Renal cortex interstitium (tissue), 11 donors: Measurements from ENCODE around the gene NTM. TPM values are rescaled to one million over a fixed set of nuclear protein-coding genes. Genes with fewer than 3 reads are reported as not detected.

ENCODE experiments used
- DNase-seq, 11 donors: peaks; one replicate each; pipeline ENCODE4 v3.0.0-alpha.2; 2013; ENCODE audit warnings: low read depth in 9 of 11, low spot score in 4 of 11; ENCODE audit errors: extremely low read depth in 1 of 11
- polyA plus RNA-seq, 3 donors: library from polyadenylated mRNA; unstranded; fragments of 120-200 nt; gene quantifications; one replicate each; pipeline ENCODE4 v1.2.1, GENCODE V29; 2013; ENCODE audit not compliant: insufficient read length in 3 of 3

The NTM gene
- polyA plus RNA-seq, 3 donors = 40.5 to 45.1 (median 43.9) TPM

DNA sequence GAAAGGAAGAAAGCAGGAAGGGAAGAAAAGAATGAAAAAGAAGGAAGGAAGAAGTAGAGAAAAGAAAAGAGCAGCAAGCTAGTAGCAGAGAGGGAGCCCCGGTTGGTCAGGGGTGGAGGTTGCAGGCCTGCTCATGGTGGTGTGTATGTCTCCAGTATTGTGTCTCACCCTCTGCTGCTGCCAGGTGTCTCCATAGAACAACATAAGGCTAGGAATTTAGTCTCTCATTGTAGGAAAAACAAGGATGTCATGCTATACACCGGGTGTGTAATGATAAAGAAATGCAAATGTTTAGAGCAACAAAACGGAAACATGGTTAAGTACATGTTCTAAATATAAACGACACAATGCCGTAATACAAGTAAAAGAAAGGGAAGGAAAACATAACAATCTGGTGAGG, 342.5 kb downstream of the NTM start:
- no peak for DNase-seq

DNA sequence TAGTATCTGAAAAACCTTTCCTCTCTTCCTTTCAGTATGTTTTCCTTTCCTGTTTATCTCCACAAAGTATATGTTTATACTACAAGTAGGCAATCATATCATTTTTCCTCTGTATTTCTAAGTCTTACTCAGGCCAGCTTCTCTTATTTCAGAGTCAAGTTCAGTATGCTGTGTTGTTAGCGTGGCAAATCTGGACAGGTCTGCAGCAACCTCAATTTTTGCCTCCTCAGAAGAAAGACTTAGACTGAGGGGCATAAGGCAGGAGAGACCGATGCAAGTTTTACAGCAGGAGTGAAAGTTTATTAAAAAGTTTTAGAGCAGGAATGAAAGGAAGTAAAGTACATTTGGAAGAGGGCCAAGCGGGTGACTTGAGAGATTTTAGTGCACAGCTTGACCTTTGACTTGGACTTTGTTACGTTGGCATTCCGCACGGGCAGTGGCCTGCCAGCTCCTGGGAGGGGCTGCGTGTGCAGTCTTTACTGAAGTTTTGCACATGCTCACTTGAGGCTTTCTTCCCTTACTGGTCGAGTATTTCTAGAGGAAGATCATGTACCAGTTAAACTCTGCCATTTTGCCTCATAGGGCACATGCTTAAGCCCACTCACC, 343.2 kb downstream of the NTM start:
- DNase-seq = no peak

DNA sequence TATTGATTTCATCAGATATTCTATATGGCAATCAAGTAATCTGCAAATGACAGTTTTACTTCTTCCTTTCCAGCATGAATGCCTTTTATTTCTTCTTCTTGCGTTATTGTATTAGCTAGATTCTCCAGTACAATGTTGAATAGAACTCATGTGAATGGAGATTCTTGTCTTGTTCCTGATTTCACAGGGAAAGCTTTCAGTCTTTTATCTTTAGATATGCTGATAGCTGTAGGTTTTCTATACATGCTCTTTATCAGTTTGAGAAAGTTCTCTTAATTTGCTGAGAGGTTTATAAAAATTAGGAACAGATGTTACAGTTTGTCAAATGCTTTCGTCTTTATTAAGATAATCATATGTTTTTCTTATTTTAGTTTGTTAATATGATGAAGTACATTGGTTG, 347.2 kb downstream of the NTM start:
- DNase-seq = no peak

DNA sequence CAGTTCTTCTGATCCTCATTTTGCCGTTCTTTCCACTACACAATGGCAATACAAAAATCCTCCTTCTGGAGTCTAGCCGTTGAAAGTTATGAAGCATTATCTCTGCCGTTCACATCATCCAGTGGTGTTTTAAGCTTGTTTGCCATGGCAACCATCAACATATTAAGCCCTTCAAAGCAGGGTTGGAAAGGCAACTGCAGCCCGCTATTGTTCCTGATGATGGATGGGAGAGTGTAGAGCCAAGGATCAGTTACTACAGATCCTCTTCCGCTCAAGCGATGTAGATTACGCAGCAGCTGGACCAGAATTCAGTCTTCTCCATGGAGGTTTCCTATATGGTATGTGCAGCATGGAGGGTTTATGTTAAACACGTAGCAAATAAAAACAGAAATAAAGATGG, 352.7 kb downstream of the NTM start:
- DNase-seq = no peak

DNA sequence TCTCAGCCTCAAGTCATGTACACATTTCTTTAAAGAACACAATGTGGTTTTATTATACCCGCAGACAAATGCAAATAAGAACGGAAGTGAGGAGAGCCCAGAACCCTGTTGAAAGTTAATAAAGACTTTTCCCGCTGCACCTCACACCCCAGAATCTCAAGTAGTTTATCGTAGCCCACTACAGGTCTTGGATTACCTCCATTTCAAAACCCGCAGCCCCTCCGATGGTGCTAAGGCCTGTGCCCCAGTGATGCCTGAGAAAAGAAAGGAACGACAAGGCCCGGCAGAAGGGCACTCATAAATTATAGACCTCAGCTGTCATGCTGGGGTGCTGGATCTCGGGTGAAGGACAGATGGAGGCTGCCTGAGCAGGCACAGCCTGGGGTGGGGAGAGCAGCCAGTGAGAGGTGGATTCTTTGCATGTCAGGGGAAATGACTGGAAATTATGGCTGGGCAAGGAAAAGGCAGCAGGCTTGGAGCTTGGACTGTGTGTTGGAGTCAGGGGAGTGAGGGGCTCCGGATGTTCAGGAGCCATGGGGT, 354.1 kb downstream of the NTM start:
- DNase-seq = no peak

DNA sequence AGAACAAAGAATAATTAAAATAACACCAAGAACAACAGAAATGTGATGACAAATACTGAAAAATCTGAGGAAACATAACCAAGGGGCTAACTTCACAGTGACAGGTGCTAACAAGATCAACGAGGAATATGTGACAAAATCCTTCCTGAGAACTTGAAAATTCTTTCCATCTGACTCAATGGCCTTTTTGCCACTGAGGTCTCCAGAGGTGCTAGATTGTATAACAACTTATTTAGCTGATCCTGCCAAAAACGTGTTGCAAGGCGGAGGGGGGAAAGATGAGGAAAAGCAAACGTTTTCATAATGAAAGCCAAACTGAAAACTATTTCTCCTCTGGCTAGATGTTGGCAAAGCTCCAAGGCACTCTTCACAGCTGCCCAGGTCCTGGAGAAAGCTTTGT, 364.5 kb downstream of the NTM start:
- DNase-seq = no peak

DNA sequence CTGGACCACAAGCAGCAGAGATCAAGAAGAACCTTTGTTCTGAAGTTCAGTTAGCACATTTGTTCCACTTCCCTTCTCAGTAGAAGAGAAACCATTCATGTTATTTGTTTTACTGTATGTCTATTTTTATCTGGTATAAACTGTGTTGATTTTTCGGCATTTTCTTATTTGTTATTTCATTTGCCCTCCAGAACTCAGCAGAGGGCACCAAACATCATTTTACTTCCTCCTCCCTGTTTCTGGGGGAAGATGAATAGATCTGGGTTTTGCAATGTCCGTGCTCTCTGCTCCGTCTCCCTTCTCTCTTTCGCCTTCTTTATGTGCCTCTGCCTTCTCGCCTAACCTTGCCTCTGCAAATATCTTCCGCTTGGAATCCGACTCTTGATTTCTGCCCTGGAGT, 366.9 kb downstream of the NTM start:
- no peak for DNase-seq

DNA sequence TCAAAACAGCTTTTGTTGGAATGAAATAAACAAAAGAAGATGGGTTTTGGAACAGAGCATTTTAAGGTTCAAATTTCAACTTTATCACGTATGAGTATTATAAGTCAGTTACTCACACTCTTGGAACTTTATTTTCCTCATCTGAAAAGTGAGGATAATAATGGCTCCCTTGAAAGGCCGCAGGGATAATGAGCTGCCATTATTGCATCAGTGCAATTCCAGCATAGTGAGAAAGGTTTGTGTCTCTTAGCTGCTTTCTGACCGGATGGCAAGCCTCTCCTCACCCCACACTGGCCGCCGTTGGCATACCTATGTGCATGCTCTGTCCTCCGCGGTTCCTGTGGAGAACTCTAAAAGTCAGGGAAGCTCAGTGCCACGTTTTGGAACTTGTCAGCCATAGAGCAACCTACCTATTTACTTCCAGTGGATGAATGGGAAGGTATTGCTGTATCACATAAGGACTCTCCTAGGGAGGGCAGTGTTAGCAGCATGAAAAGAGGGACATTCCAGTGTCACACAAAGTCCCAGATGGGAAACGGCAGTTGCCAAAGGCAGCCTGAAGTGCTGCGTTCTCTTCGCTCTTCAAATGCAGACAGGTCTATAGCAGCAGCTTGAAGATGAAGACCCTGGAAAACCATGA, 368.9 kb downstream of the NTM start:
- no peak for DNase-seq

DNA sequence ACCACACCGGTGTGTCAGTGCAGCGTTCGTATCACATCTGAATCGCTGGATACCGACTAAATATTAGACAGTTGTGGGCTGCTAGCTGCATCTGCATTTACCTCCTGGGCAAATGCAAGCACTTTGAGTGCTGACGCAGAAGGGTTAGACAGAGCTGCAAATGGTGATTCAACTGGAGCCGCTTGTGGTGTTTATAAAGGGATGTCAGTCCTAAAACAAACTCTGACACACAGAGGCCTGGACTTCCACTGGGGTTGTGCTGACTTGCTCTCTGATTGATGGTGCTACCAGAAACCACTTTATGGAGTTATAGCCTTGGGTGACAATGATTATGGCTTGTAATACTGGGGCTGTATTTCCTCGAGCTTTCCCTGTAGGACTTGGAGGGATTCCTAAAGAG, 374.4 kb downstream of the NTM start:
- no peak for DNase-seq

DNA sequence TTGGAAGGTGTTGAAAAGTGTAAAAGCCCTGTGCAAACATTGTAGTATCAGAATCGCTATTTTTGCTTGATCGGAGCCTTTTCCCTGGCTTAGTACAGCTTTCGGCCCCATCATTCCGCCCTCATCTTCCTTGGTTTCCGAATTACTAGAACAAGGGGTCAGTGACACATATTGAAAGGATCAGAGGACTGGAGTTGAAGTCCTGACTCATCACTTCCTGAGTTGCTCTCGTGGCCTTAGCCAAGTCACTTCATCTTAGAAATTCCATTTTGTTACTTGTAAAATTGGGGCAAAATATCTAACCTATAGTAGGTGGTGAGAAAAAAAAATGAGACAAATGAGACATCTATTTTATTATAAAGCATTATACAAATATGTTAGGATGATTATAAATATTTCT, 375.0 kb downstream of the NTM start:
- DNase-seq = no peak

DNA sequence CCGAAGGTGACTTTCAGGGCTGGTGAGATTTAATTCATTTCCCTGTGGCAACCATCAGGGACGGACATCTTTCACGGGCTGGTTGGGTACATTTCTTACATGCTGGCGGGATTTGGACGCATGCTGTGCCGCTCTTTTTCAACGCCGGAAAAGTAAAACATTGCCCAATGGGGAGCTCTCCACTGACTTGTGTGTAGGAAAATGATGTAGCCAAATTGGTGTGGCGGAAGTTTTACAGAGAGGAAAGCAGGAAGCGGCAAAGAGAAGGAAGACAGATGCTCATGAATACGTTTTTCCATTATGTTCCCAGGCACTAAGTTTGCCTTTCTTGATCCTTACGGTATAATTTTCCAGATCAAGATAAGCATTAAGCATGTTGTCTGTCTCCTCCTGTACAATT, 375.8 kb downstream of the NTM start:
- no peak for DNase-seq

DNA sequence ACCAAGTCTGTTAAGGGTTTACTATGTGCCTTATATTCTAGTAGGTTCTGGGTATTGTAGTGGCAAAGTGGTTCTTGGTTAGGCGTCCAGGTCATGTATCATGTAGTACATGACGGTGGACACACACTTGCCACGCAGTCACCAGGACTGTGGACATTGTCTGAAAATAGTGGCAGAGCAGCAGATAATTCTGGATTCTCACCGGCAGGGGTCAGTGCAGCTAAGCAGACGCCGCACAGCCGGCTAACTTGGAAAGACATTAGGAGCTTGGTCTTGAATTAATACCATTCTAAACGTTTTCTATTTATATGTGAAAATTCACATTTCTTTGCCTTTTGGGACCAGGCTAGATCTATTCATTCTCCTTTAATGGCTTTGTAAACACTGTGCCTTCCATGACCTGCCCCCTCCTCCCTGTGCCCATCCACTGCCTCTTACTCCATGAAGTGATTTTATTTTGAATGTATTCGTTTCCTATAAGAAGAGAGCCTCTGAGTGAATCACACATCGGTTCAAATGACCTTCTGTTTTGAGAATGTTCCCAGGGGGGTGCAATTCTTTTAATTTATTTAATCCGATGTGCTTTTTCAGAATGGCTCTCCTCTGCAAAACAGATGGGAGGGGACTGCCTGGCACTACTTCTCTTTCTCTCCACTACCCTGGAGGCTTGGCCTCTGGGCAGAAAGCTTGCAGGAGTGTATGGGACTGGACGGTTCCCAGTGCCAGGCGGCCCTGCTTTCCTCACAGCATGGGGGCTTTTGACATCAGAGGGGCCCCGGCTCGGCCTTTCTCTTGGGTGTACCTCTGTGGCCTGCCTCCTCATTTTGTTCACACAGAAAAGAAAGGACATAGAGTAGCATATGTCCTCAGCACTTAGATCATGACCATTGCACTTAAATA, 378.0 kb downstream of the NTM start:
- DNase-seq = peak in 10 of 11 donors; percentile 37 to 66 (median 51)

DNA sequence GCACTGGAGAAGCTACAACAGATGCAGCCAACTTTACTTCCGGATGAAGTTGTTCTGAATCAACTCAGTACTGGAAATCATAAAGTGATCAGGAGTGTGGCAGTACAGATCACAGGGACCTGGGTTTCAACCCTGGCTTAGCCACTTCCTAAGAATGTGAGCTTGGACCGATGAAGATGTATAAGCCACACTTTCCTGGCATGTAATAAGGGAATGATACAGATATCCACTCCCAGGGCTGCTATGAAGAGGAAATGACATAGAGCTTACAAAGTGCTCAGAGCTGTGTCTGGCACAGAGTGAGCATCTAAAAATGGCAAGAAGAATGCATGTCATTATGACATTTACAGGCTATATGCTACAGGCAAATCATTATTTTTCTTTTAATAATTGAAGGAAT, 378.7 kb downstream of the NTM start:
- no peak for DNase-seq

DNA sequence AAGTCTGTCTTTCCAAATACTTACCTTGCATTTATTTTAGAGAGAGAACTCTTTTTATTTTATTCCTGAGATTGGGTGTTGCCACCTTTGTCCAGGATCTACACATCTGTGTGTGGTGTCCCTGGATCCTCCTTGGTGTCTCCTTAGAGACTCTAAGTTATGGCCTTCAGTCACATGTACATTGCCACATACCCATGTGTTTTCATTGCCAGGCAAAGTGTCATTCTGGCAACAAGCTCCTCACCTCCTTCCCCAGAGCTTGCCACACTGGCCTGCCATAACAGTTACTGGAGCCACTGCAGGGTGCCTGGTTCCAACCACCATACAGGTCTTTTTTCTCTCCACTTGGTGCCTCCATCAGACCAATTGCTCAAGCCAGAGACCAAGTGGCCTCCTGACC, 379.7 kb downstream of the NTM start:
- no peak for DNase-seq

DNA sequence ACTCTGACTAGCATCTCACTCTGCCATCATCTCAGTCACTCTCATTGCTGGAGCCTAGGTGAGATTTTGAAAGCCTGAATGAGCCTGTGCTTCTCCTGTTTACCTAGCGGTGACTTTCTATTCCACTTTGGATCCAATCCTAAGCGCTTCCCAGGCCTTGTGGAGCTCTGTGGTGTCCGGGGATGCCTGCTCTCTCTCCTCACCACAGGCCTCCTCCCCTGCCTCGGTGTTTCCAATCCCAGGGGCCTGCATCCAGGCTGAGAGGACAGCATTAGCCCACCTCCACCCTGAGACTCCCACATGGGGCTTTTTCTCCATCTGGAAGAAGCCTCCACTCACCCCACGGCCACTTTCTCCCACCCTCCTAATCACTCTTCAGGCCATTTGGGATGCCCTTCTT, 380.3 kb downstream of the NTM start:
- no peak for DNase-seq

DNA sequence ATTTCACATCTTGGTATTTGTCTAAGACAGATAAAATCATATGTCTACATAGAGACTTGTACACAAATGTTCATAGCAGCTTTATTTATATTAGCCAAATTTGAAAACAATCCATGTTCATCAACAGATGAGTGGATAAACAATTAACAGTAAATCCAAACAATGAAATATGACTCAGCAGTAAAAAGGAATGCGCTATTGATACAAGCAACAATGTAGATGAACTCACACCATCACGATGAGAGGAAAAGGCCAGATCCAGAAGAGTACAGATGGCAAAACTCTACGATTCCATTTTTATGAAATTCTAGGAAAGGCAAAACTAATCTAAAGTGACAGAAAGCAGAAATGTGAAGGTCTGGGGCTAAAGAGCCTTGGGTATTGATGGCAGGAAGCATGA, 384.3 kb downstream of the NTM start:
- DNase-seq = no peak

DNA sequence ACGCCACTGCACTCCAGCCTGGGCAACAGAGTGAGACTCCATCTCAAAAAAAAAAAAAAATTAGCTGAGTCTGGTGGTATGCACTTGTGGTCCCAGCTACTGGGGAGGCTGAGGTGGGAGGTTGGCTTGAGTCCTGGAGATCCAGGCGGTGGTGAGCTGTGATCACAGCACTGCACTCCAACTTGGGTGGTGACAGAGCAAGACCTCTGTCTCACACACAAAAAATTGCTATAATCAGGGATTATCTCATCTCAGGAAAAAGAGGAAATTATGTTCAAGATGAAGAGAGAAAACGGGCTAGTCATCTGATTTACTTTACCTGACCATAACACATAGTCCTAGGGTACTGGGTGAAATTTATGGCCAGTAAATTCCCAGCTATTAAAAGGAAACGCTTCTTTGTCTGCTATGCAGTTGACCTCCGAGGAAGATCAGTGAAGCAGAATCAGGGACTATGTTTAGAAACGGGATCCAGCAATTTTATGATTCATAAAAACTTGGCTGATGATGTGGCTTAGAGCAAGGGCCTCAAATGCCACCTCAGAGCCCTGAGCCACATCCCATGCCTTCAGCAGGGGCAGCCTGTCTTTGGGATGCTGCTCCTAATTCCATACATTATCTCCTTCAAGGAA, 386.2 kb downstream of the NTM start:
- DNase-seq = no peak

DNA sequence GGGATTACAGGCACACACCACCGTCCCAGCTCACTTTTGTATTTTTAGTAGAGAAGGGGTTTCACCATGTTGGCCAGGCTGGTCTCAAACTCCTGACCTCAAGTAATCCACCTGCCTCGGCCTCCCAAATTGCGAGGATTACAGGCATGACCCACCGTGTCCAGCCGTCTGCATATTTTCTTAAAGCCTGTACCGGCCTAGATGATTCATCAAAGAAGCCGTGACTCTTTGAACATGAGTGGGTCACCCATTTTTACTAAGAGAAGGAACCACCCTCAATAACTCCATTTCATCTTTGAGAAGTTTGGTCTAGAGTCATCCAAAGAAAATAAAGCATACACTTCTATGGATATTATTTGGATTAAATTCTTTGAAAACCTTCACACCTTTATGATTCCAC, 388.3 kb downstream of the NTM start:
- DNase-seq = no peak

DNA sequence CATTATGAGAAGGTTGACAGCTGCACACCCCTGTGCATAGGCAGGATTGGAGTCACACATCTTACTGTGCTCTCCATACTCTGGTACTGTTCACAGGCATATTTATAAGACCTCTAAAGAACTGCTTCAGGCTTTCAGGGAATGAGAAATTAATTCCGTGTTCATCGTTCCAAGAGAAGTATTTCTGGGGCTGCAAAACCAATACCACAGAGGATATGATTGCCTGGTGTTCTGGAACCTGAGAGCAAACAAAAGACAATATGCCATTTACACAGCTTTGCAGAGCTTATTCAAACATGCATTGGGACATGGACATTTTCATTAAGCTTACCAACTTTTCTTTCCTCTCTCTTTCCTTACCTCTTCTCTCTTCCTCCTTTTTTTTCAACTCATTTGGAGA, 388.7 kb downstream of the NTM start:
- DNase-seq = no peak
